ENCODE measurements around the gene MSL1.

MSL1 gene

GRCh38 chr17:40122999-40123810 lies 1.4 kb downstream of the MSL1 start (continued):
- TF ChIP-seq, protein P1, sequence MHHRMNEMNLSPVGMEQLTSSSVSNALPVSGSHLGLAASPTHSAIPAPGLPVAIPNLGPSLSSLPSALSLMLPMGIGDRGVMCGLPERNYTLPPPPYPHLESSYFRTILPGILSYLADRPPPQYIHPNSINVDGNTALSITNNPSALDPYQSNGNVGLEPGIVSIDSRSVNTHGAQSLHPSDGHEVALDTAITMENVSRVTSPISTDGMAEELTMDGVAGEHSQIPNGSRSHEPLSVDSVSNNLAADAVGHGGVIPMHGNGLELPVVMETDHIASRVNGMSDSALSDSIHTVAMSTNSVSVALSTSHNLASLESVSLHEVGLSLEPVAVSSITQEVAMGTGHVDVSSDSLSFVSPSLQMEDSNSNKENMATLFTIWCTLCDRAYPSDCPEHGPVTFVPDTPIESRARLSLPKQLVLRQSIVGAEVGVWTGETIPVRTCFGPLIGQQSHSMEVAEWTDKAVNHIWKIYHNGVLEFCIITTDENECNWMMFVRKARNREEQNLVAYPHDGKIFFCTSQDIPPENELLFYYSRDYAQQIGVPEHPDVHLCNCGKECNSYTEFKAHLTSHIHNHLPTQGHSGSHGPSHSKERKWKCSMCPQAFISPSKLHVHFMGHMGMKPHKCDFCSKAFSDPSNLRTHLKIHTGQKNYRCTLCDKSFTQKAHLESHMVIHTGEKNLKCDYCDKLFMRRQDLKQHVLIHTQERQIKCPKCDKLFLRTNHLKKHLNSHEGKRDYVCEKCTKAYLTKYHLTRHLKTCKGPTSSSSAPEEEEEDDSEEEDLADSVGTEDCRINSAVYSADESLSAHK (tag by site-specific recombination; IDR thresholded peaks at IDR 0.05), result peak; percentile 58; the same call in 1 of the 2 replicates
- TF ChIP-seq, protein P2, sequence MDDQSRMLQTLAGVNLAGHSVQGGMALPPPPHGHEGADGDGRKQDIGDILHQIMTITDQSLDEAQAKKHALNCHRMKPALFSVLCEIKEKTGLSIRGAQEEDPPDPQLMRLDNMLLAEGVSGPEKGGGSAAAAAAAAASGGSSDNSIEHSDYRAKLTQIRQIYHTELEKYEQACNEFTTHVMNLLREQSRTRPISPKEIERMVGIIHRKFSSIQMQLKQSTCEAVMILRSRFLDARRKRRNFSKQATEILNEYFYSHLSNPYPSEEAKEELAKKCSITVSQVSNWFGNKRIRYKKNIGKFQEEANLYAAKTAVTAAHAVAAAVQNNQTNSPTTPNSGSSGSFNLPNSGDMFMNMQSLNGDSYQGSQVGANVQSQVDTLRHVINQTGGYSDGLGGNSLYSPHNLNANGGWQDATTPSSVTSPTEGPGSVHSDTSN (CRISPR knock-in tag; IDR thresholded peaks at IDR 0.05), result no peak
- TF ChIP-seq ZNF221 (tag by site-specific recombination; IDR thresholded peaks at IDR 0.05; ENCODE audit: borderline replicate concordance), result no peak
- TF ChIP-seq ZNF302 (tag by site-specific recombination; IDR thresholded peaks at IDR 0.05; ENCODE audit: low read depth), result no peak
- TF ChIP-seq BCL11B (tag by site-specific recombination; IDR thresholded peaks at IDR 0.05; ENCODE audit: low read depth), result peak; percentile 94
- no peak for TF ChIP-seq ZNF76 (tag by site-specific recombination; IDR thresholded peaks at IDR 0.05; ENCODE audit: borderline replicate concordance, low read depth)
- TF ChIP-seq HIC1 (tag by site-specific recombination; IDR thresholded peaks at IDR 0.05), result no peak
- peak; percentile 36; the same call in 1 of the 2 replicates for TF ChIP-seq ZNF391 (tag by site-specific recombination; IDR thresholded peaks at IDR 0.05; ENCODE audit: borderline replicate concordance, low read depth)
- no peak for TF ChIP-seq ZNF350 (tag by site-specific recombination; IDR thresholded peaks at IDR 0.05)
- TF ChIP-seq ZNF157 (tag by site-specific recombination; IDR thresholded peaks at IDR 0.05), result no peak
- peak; percentile 25 for TF ChIP-seq CTCF (tag by site-specific recombination; IDR thresholded peaks at IDR 0.05)
- TF ChIP-seq ZBTB17 (tag by site-specific recombination; IDR thresholded peaks at IDR 0.05), result peak; percentile 98
- TF ChIP-seq WT1 (tag by site-specific recombination; IDR thresholded peaks at IDR 0.05), result no peak
- TF ChIP-seq ZNF777 (tag by site-specific recombination; IDR thresholded peaks at IDR 0.05; ENCODE audit: borderline replicate concordance), result no peak
- TF ChIP-seq ZNF623 (tag by site-specific recombination; IDR thresholded peaks at IDR 0.05), result no peak
- TF ChIP-seq, protein P3, sequence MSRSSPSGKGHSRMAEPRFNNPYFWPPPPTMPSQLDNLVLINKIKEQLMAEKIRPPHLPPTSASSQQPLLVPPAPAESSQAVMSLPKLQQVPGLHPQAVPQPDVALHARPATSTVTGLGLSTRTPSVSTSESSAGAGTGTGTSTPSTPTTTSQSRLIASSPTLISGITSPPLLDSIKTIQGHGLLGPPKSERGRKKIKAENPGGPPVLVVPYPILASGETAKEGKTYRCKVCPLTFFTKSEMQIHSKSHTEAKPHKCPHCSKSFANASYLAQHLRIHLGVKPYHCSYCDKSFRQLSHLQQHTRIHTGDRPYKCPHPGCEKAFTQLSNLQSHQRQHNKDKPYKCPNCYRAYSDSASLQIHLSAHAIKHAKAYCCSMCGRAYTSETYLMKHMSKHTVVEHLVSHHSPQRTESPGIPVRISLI (tag by site-specific recombination; IDR thresholded peaks at IDR 0.05), result no peak

GRCh38 chr17:40123811-40124114 lies 2.0 kb downstream of the MSL1 start:
- Histone ChIP-seq H3K4me1 (ENCODE audit: control insufficient read depth, insufficient read depth, low read length) (no peaks in the 10 kb centered on the region; the same call in none of the 2 replicates), H3K27ac (ENCODE audit: extremely low read depth, low read depth, low read length) (peak overlapping the region; percentile 95), H3K36me3 (ENCODE audit: control insufficient read depth in 2 of 2, insufficient read depth in 1 of 2, low read length in 2 of 2) (peaks cover 35 to 37% of the 10 kb centered on the region in 2 experiments), H3K9me3 (ENCODE audit: control insufficient read depth, insufficient read depth, low read depth, low read length) (no peaks in the 10 kb centered on the region), H3K4me3 (ENCODE audit: low read depth, low read length) (peak overlapping the region; percentile 72)
- POLR2A ChIA-PET, result interaction anchor here (0.7 to 7.5 kb wide), 8 partner anchors 10 to 89 kb away, joined by 3 to 109 read pairs (median 12); partner anchors contain the start of genes CASC3, MED24, NR1D1 and THRA
- TF ChIP-seq KLF10 (tag by site-specific recombination; IDR thresholded peaks at IDR 0.05) (0 out of 2 replicates have a peak, but pooled peaks have one; percentile 34), SP3 (tag by site-specific recombination; IDR thresholded peaks at IDR 0.05) (no peak; the same call in 1 of the 2 replicates), ZNF777 (tag by site-specific recombination; IDR thresholded peaks at IDR 0.05; ENCODE audit: borderline replicate concordance) (no peak), ZNF558 (tag by site-specific recombination; IDR thresholded peaks at IDR 0.05) (peak; percentile 3; the same call in 1 of the 2 replicates), ZNF423 (tag by site-specific recombination; IDR thresholded peaks at IDR 0.05) (0 out of 2 replicates have a peak, but pooled peaks have one; percentile 0)
- CTCF ChIA-PET, result interaction anchor here (0.8 to 4.8 kb wide), 12 partner anchors 9 to 410 kb away, joined by 3 to 82 read pairs (median 4); partner anchors contain the start of gene CASC3

Measured in HEK293 (cell line).